Large intestine (tissue), 12 donors: ENCODE measurements around the gene TMEM191C. TPM values are rescaled to one million over a fixed set of nuclear protein-coding genes. Genes with fewer than 3 reads are reported as not detected.
"Not testable (repeated sequence)": the region's sequence is repeated elsewhere in the genome, so short reads cannot be mapped to it uniquely, and the experiment has no call there.

Experiments used
- DNase-seq, 2 donors: peaks; one replicate each; pipeline versions ENCODE4 v3.0.0 to v3.0.0-alpha.2; 2013
- H3K27ac ChIP-seq: one replicate; pipeline ENCODE4 v1.5.1; 2013; ENCODE audit warnings: low read length
- H3K27me3 ChIP-seq: 2 replicates; pipeline ENCODE4 v1.6.1; 2013; ENCODE audit warnings: low read length; ENCODE audit not compliant: control insufficient read depth, insufficient read depth
- H3K36me3 ChIP-seq: 2 replicates; pipeline ENCODE4 v1.6.1; 2013; ENCODE audit warnings: low read length; ENCODE audit not compliant: control insufficient read depth, insufficient read depth
- H3K4me1 ChIP-seq: one replicate; pipeline ENCODE4 v1.6.1; 2013; ENCODE audit warnings: low read length; ENCODE audit not compliant: control insufficient read depth, insufficient read depth
- H3K4me3 ChIP-seq: one replicate; pipeline ENCODE4 v1.5.1; 2013; ENCODE audit warnings: low read length
- H3K9me3 ChIP-seq: one replicate; pipeline ENCODE4 v1.6.1; 2013; ENCODE audit warnings: mild to moderate bottlenecking, low read depth, low read length, moderate library complexity; ENCODE audit not compliant: control insufficient read depth
- WGBS: methylation state at CpG from one replicate; pipeline ENCODE4 v1.1.5; 2013; ENCODE audit warnings: low lambda C conversion rate; ENCODE audit not compliant: insufficient coverage; 5-methylcytosine and 5-hydroxymethylcytosine counted together
- long read RNA-seq, 11 donors: transcript quantifications; one replicate each; lab custom pipeline, GENCODE V29; 2026
- polyA plus RNA-seq: library from polyadenylated mRNA; unstranded; fragments of 120-200 nt; gene quantifications from one replicate; pipeline ENCODE4 v1.2.1, GENCODE V29; 2013

Gene TMEM191C
- 4.6 TPM for polyA plus RNA-seq
- long read RNA-seq, donor 1 = 0 reads
- long read RNA-seq, donor 2, partial matches to known transcripts = 6 of 6 reads
- long read RNA-seq, donor 2, other reads (novel, unspliced or antisense) = 0 of 6 reads
- long read RNA-seq, donor 3, partial matches to known transcripts = 0 of 1 reads
- long read RNA-seq, donor 3, other reads (novel, unspliced or antisense) = 0 of 1 reads
- long read RNA-seq, donor 4 = 0 reads
- long read RNA-seq, donor 5 = 0 reads
- long read RNA-seq, donor 6, partial matches to known transcripts = 0 of 2 reads
- long read RNA-seq, donor 6, other reads (novel, unspliced or antisense) = 0 of 2 reads
- long read RNA-seq, donor 7, partial matches to known transcripts = 0 of 1 reads
- long read RNA-seq, donor 7, other reads (novel, unspliced or antisense) = 0 of 1 reads
- long read RNA-seq, donor 8, partial matches to known transcripts = 0 of 1 reads
- long read RNA-seq, donor 8, other reads (novel, unspliced or antisense) = 0 of 1 reads
- long read RNA-seq, donor 9, partial matches to known transcripts = 0 of 2 reads
- long read RNA-seq, donor 9, other reads (novel, unspliced or antisense) = 0 of 2 reads
- long read RNA-seq, donor 10, partial matches to known transcripts = 36 of 43 reads
- long read RNA-seq, donor 10, other reads (novel, unspliced or antisense) = 6 of 43 reads
- long read RNA-seq, donor 11, partial matches to known transcripts = 0 of 1 reads
- long read RNA-seq, donor 11, other reads (novel, unspliced or antisense) = 0 of 1 reads

GRCh38 chr22:21467337-21468193, at the start of gene TMEM191C:
TSS of gene TMEM191C (plus strand) at chr22:21467387. CDS start at chr22:21467460, 73 bp downstream.
- no CpG with 5 or more reads among the region's 74 CpGs for WGBS
- not testable (repeated sequence) for H3K27me3 ChIP-seq, DNase-seq, H3K4me1 ChIP-seq, H3K9me3 ChIP-seq, H3K36me3 ChIP-seq
- Histone ChIP-seq H3K4me3 (peak within 1 kb of the TSS; percentile 23), H3K27ac (peak within 1 kb of the TSS; percentile 68)

GRCh38 chr22:21417853-21418252, 49.3 kb upstream of the TMEM191C start:
- H3K9me3 ChIP-seq, H3K36me3 ChIP-seq, H3K27ac ChIP-seq, H3K27me3 ChIP-seq, DNase-seq, H3K4me1 ChIP-seq: not testable (repeated sequence)
- peak overlapping the region; percentile 32 for H3K4me3 ChIP-seq
- WGBS = no CpG with 5 or more reads among the region's 33 CpGs

GRCh38 chr22:21418974-21419638, 48.1 kb upstream of the TMEM191C start:
- H3K27ac ChIP-seq = peak overlapping the region; percentile 64
- no CpG with 5 or more reads among the region's 15 CpGs for WGBS
- H3K4me3 ChIP-seq, H3K27me3 ChIP-seq, H3K36me3 ChIP-seq, H3K9me3 ChIP-seq, DNase-seq, H3K4me1 ChIP-seq: not testable (repeated sequence)

GRCh38 chr22:21420180-21420763, 46.9 kb upstream of the TMEM191C start:
- H3K27me3 ChIP-seq, H3K4me1 ChIP-seq, H3K9me3 ChIP-seq, H3K36me3 ChIP-seq, H3K4me3 ChIP-seq, DNase-seq: not testable (repeated sequence)
- peak overlapping the region; percentile 69 for H3K27ac ChIP-seq
- WGBS = no CpG with 5 or more reads among the region's 19 CpGs

- not testable (repeated sequence) for H3K4me1 ChIP-seq, H3K36me3 ChIP-seq, H3K27me3 ChIP-seq, H3K9me3 ChIP-seq, DNase-seq, H3K27ac ChIP-seq, H3K4me3 ChIP-seq
- no CpG with 5 or more reads among the region's 12 CpGs for WGBS
Measured at GRCh38 chr22:21424084-21424709, 43.0 kb upstream of the TMEM191C start.

- H3K9me3 ChIP-seq, H3K4me3 ChIP-seq, H3K27ac ChIP-seq, H3K4me1 ChIP-seq, DNase-seq, H3K27me3 ChIP-seq, H3K36me3 ChIP-seq: not testable (repeated sequence)
- no CpG with 5 or more reads among the region's 15 CpGs for WGBS
Measured at GRCh38 chr22:21434378-21435233, 32.6 kb upstream of the TMEM191C start.

GRCh38 chr22:21435998-21436810, 31.0 kb upstream of the TMEM191C start:
- not testable (repeated sequence) for H3K9me3 ChIP-seq, H3K4me1 ChIP-seq, H3K27ac ChIP-seq, H3K36me3 ChIP-seq, H3K27me3 ChIP-seq, H3K4me3 ChIP-seq, DNase-seq
- WGBS = no CpG with 5 or more reads among the region's 12 CpGs

- not testable (repeated sequence) for H3K9me3 ChIP-seq, H3K4me3 ChIP-seq, H3K4me1 ChIP-seq, DNase-seq, H3K27ac ChIP-seq, H3K36me3 ChIP-seq, H3K27me3 ChIP-seq
- no CpG with 5 or more reads among the region's 6 CpGs for WGBS
Measured at GRCh38 chr22:21438013-21438412, 29.2 kb upstream of the TMEM191C start.
